Chondrocyte (in vitro differentiated cells): ENCODE results near the gene MSRB3. TPM values are rescaled to one million over a fixed set of nuclear protein-coding genes. Genes with fewer than 3 reads are reported as not detected.

Experiments
- DNase-seq: peaks from one replicate; pipeline ENCODE4 v3.0.0; 2021; ENCODE audit warnings: mixed read lengths, low spot score
- H3K27ac Mint-ChIP-seq: one replicate; pipeline ENCODE4 v1.8.0; 2021; ENCODE audit warnings: mild to moderate bottlenecking, moderate library complexity, mixed read lengths; ENCODE audit not compliant: unreplicated experiment
- H3K27me3 Mint-ChIP-seq: 2 replicates; pipeline ENCODE4 v1.8.0; 2021; ENCODE audit warnings: low read depth, mixed read lengths
- H3K36me3 Mint-ChIP-seq: 2 replicates; pipeline ENCODE4 v1.8.0; 2021; ENCODE audit warnings: low read depth, mixed read lengths
- H3K4me1 Mint-ChIP-seq: 2 replicates; pipeline ENCODE4 v1.8.0; 2021; ENCODE audit warnings: low read depth, mild to moderate bottlenecking, mixed read lengths
- H3K4me3 Mint-ChIP-seq: one replicate; pipeline ENCODE4 v1.8.0; 2021; ENCODE audit warnings: mild to moderate bottlenecking, moderate library complexity, mixed read lengths; ENCODE audit not compliant: unreplicated experiment
- H3K9me3 Mint-ChIP-seq: 2 replicates; pipeline ENCODE4 v1.8.0; 2021; ENCODE audit warnings: low read depth, mixed read lengths
- total RNA-seq: library from RNA; stranded (reverse); gene quantifications from 3 replicates; pipeline ENCODE4 v1.2.1, GENCODE V29; 2021
- TF ChIP-seq, protein P1 (sequence below): fragments of 200-600 bp; sonication (generic); IDR thresholded peaks from 2 replicates; pipeline ENCODE4 v1.5.0; 2021; ENCODE audit warnings: antibody characterized with exemption, mild to moderate bottlenecking, moderate library complexity

Gene MSRB3
- total RNA-seq, 1 donor from 2014 or later, result 160 TPM

DNA sequence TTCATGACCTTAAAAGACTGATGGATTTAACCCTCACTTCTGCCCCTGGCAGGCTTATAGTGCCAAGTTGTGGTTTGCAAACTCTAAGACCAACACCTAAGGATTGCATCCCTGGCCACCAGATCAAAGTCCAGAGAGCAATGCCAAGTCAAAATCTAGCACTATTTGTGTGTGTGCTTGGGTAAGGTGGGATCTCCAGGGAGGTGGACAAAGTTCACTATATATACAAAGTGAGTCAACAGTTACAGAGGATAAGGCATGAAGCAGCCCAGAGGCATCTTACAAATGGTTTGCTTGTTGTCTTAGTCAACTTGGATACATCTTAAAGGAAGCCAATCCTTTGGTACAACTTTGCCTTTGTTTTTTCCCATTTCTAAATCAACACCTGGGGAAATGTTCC lies 137.3 kb downstream of the MSRB3 start:
- no peaks in the 10 kb centered on the region for H3K27me3 Mint-ChIP-seq
- no peak overlapping the region for H3K27ac Mint-ChIP-seq
- H3K9me3 Mint-ChIP-seq, result peaks cover 12% of the 10 kb centered on the region
- H3K4me3 Mint-ChIP-seq, result no peak overlapping the region
- peaks cover 27% of the 10 kb centered on the region for H3K36me3 Mint-ChIP-seq
- no peak for DNase-seq
- TF ChIP-seq, protein P1, sequence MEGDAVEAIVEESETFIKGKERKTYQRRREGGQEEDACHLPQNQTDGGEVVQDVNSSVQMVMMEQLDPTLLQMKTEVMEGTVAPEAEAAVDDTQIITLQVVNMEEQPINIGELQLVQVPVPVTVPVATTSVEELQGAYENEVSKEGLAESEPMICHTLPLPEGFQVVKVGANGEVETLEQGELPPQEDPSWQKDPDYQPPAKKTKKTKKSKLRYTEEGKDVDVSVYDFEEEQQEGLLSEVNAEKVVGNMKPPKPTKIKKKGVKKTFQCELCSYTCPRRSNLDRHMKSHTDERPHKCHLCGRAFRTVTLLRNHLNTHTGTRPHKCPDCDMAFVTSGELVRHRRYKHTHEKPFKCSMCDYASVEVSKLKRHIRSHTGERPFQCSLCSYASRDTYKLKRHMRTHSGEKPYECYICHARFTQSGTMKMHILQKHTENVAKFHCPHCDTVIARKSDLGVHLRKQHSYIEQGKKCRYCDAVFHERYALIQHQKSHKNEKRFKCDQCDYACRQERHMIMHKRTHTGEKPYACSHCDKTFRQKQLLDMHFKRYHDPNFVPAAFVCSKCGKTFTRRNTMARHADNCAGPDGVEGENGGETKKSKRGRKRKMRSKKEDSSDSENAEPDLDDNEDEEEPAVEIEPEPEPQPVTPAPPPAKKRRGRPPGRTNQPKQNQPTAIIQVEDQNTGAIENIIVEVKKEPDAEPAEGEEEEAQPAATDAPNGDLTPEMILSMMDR, result no peak
- H3K4me1 Mint-ChIP-seq, result no peaks in the 10 kb centered on the region

DNA sequence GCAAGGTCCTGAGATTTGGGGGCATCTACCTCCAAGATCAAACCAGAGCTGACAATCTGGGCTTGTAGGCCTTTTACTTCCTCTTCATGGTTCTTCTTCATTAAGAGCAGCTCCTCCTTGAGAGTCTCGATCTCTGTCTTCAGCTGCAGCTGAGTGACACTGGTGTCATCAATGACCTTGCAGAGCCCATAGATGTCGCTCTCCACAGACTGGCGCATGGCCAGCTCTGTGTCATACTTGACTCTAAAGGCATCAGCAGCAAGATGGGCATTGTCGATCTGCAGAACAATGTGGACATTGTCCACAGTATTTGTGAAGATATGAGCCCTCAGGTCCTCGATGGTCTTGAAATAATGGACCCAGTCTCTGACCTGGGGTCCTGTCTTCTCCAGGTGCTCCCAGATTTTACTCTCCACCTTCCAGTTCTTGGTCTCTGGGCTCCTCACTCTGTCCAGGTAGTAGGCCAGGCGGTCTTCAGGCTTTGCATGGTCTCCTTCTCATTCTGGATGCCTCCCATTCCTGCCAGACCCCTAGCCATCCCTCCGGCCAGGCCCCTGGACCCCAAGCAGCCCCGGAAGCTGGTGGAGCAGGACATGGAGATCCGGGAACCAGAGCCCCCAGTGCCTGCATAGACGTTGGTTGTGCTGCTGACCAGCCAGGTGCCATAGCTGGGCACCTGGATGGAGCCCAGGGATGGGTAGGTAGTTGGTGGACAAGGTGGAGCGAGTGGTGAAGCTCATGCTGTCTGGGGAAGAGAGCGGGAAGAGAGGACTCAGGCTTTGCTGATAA lies 141.0 kb downstream of the MSRB3 start:
- H3K27ac Mint-ChIP-seq, result no peak overlapping the region
- peaks cover 36% of the 10 kb centered on the region for H3K36me3 Mint-ChIP-seq
- H3K9me3 Mint-ChIP-seq, result peaks cover 38% of the 10 kb centered on the region

DNA sequence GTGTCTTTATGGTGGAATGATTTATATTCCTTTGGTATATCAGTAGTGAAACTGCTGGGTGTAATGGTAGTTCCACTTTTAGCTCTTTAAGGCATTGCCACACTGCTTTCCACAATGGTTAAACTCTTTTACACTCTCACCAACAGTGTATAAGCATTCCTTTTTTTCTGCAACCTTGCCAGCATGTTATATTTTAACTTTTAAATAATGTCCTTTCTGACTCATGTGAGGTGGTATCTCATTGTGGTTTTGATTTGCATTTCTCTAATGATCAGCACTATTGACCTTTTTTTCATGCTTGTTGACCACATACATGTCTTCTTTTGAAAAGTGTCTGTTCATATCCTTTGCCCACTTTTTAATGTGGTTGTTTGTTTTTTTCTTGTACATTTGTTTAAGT lies 142.5 kb downstream of the MSRB3 start:
- Mint-ChIP-seq H3K9me3 (peaks cover 43% of the 10 kb centered on the region), H3K36me3 (peaks cover 36% of the 10 kb centered on the region), H3K27me3 (no peaks in the 10 kb centered on the region), H3K27ac (no peak overlapping the region), H3K4me1 (peaks cover 6% of the 10 kb centered on the region), H3K4me3 (no peak overlapping the region)
- DNase-seq, result no peak
- TF ChIP-seq, protein P1, result no peak

More for the DNA sequence above, 141.0 kb downstream of the MSRB3 start:
- TF ChIP-seq, protein P1, result no peak
- no peaks in the 10 kb centered on the region for H3K27me3 Mint-ChIP-seq
- DNase-seq, result peak; percentile 76
- peaks cover 6% of the 10 kb centered on the region for H3K4me1 Mint-ChIP-seq
- no peak overlapping the region for H3K4me3 Mint-ChIP-seq

DNA sequence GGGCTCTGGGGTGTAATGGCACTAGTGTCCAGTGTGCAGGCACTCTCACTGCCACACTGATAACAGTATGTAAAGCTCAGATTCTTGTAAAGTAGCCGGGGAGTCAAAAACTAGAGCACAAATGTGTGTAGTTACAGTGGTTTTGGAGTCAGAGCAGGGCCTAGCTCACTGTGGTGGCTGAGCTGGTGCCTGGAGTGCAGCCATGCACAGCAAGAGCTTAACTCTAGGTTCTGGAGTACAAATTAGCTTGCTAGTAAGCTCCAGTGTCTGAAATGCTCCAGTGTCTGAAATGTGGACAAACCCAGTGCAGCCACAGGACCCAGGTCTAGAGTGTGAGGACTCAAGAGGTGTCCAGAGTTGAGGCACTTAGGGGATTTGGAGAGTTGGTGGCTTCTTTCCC lies 149.2 kb downstream of the MSRB3 start:
- no peak for DNase-seq
- H3K4me3 Mint-ChIP-seq, result no peak overlapping the region
- TF ChIP-seq, protein P1, result no peak
- H3K27ac Mint-ChIP-seq, result peak overlapping the region; percentile 5
- H3K36me3 Mint-ChIP-seq, result peaks cover 3% of the 10 kb centered on the region
- H3K4me1 Mint-ChIP-seq, result peaks cover 69% of the 10 kb centered on the region
- no peaks in the 10 kb centered on the region for H3K27me3 Mint-ChIP-seq
- H3K9me3 Mint-ChIP-seq, result peaks cover 21% of the 10 kb centered on the region

DNA sequence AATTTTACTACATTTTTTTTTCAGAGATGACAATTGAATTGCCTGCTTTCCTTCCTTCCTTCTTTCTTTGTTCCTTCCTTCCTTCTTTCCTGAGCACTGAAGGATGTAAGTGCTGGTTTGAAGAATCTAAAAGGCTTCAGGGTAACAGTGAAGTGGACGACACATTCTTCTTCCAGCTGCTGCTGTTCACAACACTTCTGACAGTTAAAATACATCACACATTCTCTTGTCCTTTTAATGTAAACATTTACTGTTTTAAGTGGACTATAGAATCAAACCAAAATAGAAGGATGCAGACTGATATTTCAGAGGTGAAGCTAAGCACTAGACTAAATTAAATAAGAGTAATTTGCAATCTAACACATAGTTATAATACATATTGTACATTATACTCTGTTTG lies 151.5 kb downstream of the MSRB3 start:
- H3K36me3 Mint-ChIP-seq, result peaks cover 5% of the 10 kb centered on the region
- peaks cover 6% of the 10 kb centered on the region for H3K9me3 Mint-ChIP-seq
- H3K27me3 Mint-ChIP-seq, result no peaks in the 10 kb centered on the region
- H3K27ac Mint-ChIP-seq, result peak overlapping the region; percentile 49
- DNase-seq, result no peak
- TF ChIP-seq, protein P1, result no peak
- no peak overlapping the region for H3K4me3 Mint-ChIP-seq
- H3K4me1 Mint-ChIP-seq, result peaks cover 77% of the 10 kb centered on the region
